GM12801 (cell line): ENCODE results near the gene TMOD1.

Experiments used
- TF ChIP-seq, protein P1 (sequence below): IDR thresholded peaks from one replicate; pipeline ENCODE4 v1.5.1; 2011; ENCODE audit warnings: control low read depth; ENCODE audit not compliant: insufficient read length; ENCODE audit errors: extremely low read depth

TMOD1 gene

GRCh38 chr9:97502984-97503861 is 1.8 kb downstream of the TMOD1 start:
- TF ChIP-seq, protein P1, sequence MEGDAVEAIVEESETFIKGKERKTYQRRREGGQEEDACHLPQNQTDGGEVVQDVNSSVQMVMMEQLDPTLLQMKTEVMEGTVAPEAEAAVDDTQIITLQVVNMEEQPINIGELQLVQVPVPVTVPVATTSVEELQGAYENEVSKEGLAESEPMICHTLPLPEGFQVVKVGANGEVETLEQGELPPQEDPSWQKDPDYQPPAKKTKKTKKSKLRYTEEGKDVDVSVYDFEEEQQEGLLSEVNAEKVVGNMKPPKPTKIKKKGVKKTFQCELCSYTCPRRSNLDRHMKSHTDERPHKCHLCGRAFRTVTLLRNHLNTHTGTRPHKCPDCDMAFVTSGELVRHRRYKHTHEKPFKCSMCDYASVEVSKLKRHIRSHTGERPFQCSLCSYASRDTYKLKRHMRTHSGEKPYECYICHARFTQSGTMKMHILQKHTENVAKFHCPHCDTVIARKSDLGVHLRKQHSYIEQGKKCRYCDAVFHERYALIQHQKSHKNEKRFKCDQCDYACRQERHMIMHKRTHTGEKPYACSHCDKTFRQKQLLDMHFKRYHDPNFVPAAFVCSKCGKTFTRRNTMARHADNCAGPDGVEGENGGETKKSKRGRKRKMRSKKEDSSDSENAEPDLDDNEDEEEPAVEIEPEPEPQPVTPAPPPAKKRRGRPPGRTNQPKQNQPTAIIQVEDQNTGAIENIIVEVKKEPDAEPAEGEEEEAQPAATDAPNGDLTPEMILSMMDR: no peak

- TF ChIP-seq, protein P1: no peak
These were observed 2.4 kb downstream of the TMOD1 start for GRCh38 chr9:97503862-97504210.

- TF ChIP-seq, protein P1: no peak
These were observed 3.1 kb downstream of the TMOD1 start for GRCh38 chr9:97504381-97505216.

DNA sequence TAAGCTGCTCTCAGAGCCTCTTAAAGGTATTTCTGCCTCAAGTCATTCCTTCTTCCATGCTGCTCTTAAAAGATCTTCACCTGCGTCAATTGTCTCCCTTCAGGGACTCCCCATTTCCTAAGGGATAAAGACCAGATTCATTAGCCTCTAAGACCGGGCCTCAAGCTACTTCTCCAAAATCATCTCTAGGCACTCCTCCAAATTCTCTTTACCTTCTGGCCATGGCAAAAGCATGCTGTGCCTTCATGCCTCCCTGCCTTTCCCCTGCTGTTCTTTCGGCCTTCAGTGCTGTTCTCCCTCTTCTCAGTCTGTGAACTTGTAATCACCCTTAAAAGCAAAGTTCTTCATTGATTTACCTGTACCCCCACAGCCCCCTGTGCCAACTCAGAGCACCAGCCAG is 4.4 kb downstream of the TMOD1 start:
- TF ChIP-seq, protein P1: no peak

GRCh38 chr9:97506306-97506705 is 4.8 kb downstream of the TMOD1 start:
- TF ChIP-seq, protein P1: no peak

DNA sequence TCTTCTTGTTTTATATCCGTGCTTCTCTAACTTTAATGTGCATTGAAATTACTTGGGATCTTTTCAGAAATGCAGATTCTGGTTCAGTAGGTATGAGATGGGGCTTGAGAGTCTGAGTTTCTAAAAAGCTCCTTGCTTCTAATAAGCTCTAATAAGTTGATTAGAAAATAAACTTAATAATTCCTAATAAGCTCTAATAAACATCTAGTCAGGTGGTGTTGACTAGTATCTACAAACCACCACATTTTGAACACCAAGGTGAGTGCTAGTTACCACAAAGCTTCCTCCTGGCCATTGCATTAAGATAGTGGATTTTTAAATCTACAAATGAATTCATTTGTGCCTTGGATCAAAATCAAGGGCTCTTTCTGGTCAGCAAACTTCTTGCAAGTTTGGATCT is 5.3 kb downstream of the TMOD1 start:
- TF ChIP-seq, protein P1: no peak

DNA sequence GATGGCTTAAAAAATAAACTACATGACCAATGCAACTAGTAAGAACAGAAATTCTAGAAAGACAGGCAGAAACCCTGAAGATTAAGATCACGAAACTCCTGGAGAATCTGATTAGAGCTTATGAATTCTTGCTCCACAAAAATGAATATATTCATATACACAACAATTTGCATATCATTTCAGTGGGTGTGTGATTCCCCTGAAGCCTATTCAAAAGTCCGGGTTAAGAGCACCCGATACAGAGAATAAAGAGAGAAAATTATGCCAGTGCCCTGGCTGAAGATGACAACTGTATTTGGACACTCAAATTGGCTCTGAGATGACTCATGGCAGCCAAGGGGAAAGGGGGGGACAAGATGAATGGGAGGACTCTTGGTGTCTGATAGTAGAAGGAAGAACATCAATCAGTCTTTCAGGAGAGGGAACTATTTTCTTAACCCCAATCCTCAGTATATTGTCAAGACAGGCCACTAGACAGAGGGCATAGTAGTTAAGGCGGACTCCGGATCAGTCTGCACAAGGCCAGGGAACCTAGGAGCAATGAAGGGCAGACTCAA is 6.0 kb downstream of the TMOD1 start:
- TF ChIP-seq, protein P1: no peak
